Naive thymus-derived CD8-positive, alpha-beta T cell (primary cell): ENCODE measurements around the gene SEPTIN10. TPM values are rescaled to one million over a fixed set of nuclear protein-coding genes. Genes with fewer than 3 reads are reported as not detected.

ENCODE experiments used
- ATAC-seq, 2 donors: fragments of 150-1000 bp; cut with Tn5 transposase in 1 of 2; sonication (Bioruptor Pico), chemical (Tn5 transposase) in 1 of 2; 1 replicate in 1 of 2; 2 replicates in 1 of 2; pipeline ENCODE4 v1.10.0; 2021; ENCODE audit warnings: mild to moderate bottlenecking in 2 of 2, moderate library complexity in 2 of 2
- POLR2A ChIA-PET: fragments of 350-600 bp; sonication (Branson Sonifier 250); formaldehyde crosslinking; loops from one replicate; lab custom pipeline; 2021; ENCODE audit warnings: antibody characterized with exemption; lab: Charles Lee
- DNase-seq, 10 donors: peaks; one replicate each; pipeline versions ENCODE4 v3.0.0 to v3.0.0-alpha.2; 2020 to 2022
- H3K27ac Mint-ChIP-seq, 10 donors: one replicate each; pipeline ENCODE4 v1.8.0; 2020 to 2022; ENCODE audit warnings: mild to moderate bottlenecking in 10 of 10, mixed read lengths in 10 of 10, moderate library complexity in 4 of 10, inconsistent platforms in 1 of 10
- H3K27me3 Mint-ChIP-seq, 5 donors: one replicate each; pipeline ENCODE4 v1.8.0; 2021 to 2022; ENCODE audit warnings: mixed read lengths in 5 of 5
- H3K36me3 Mint-ChIP-seq, 3 donors: one replicate each; pipeline ENCODE4 v1.8.0; 2020 to 2022; ENCODE audit warnings: mixed read lengths in 3 of 3, mild to moderate bottlenecking in 2 of 3, inconsistent platforms in 1 of 3
- H3K4me1 Mint-ChIP-seq, 4 donors: one replicate each; pipeline ENCODE4 v1.8.0; 2021 to 2022; ENCODE audit warnings: mixed read lengths in 4 of 4
- H3K4me3 Mint-ChIP-seq, 10 donors: one replicate each; pipeline ENCODE4 v1.8.0; 2020 to 2022; ENCODE audit warnings: mild to moderate bottlenecking in 10 of 10, mixed read lengths in 10 of 10, moderate library complexity in 6 of 10, inconsistent platforms in 1 of 10
- H3K9me3 Mint-ChIP-seq, 9 donors: one replicate each; pipeline ENCODE4 v1.8.0; 2020 to 2022; ENCODE audit warnings: mixed read lengths in 9 of 9, mild to moderate bottlenecking in 3 of 9, inconsistent platforms in 1 of 9, moderate library complexity in 1 of 9
- polyA plus RNA-seq, 3 donors: library from polyadenylated mRNA; unstranded; fragments of 300-500 nt; fragmentation: Illumina TruSeq; gene quantifications; one replicate each; pipeline ENCODE4 v1.2.3, GENCODE V29; 2021
- total RNA-seq, 8 experiments: library from RNA in 2 of 8; stranded (reverse) in 2 of 8; gene quantifications; one replicate each; pipeline ENCODE4 v1.2.3 and lab custom pipeline; 2021 to 2026

SEPTIN10 gene
- total and polyA plus RNA-seq, 5 experiments from 2014 or later, result 0.42 TPM; not detected in 4

- Mint-ChIP-seq H3K27me3 (peaks cover 39 to 71% (median 56%) of the 10 kb centered on the region in 5 donors), H3K36me3 (peaks cover 5 to 20% (median 6%) of the 10 kb centered on the region in 3 donors), H3K9me3 (peaks cover 0 to 35% (median 8%) of the 10 kb centered on the region in 9 donors), H3K4me3 (no peak overlapping the region), H3K4me1 (peaks cover 9 to 19% (median 17%) of the 10 kb centered on the region in 4 donors), H3K27ac (no peak overlapping the region)
- no peak for ATAC-seq
- POLR2A ChIA-PET, result no interaction called here
- no peak for DNase-seq
Measured at GRCh38 chr2:109611467-109612095, 2.2 kb downstream of the SEPTIN10 start.

DNA sequence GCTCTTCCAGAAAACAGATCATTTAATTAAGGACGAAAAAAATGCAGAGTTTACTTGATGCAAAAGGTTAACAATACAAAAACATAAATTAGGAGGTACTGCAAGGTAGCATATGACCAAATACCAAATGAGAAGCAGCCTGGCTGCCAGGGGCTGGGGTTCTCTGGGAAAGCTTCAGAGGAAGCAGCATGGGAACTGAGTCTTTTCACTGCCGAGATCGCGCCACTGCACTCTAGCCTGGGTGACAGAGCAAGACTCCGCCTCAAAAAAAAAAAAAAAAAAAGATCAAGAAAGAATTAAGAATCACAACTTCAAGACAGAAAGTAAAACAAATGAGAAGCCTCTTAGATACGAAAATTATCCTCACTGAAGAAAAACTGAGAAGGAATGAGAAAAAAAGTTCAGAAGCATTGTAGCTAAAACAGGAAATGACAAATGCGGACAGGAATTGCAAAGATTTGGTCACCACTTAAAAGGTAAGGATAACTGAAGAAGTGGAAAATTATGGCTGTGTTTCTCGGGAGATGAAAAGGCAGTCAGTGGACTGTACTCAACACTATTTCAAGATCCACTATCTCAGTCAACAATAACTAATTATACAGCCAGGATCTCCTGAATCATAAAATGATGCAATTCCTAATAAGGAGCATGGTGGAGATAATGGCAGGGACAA lies 4.3 kb downstream of the SEPTIN10 start:
- no peak for ATAC-seq
- no peak for DNase-seq
- H3K4me3 Mint-ChIP-seq, result peak overlapping the region in 1 of 10 donors; percentile 9

DNA sequence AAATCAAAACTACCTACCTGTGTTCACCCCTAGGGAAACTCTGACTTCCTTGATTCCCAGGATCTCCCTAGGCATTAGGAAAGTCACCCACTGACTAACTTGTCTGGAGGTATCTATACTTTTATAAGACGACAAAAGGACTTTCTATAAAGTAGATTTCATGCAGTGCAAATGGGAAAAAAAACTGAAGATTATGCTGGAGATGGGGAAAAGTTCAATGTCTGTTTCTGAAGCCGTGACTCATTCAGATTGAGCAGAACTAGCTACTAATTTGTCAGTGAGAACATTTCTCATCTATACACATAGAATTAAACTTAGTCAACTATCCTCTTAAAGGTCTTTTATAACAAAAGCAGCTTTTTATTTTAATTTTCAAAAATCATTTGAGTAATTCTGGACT lies 6.0 kb downstream of the SEPTIN10 start:
- Mint-ChIP-seq H3K9me3 (peaks cover 0 to 30% (median 4%) of the 10 kb centered on the region in 9 donors), H3K4me3 (no peak overlapping the region), H3K4me1 (peaks cover 3 to 8% (median 5%) of the 10 kb centered on the region in 4 donors), H3K36me3 (peaks cover 0 to 15% (median 0%) of the 10 kb centered on the region in 3 donors), H3K27ac (no peak overlapping the region), H3K27me3 (peaks cover 33 to 57% (median 41%) of the 10 kb centered on the region in 5 donors)
- POLR2A ChIA-PET, result no interaction called here
- no peak for ATAC-seq
- no peak for DNase-seq

More for the DNA sequence above, 4.3 kb downstream of the SEPTIN10 start:
- H3K27ac Mint-ChIP-seq, result peak overlapping the region in 1 of 10 donors; percentile 40
- H3K9me3 Mint-ChIP-seq, result peaks cover 0 to 35% (median 8%) of the 10 kb centered on the region in 9 donors
- peaks cover 2 to 20% (median 2%) of the 10 kb centered on the region in 3 donors for H3K36me3 Mint-ChIP-seq
- peaks cover 37 to 64% (median 43%) of the 10 kb centered on the region in 5 donors for H3K27me3 Mint-ChIP-seq
- H3K4me1 Mint-ChIP-seq, result peaks cover 9 to 19% (median 12%) of the 10 kb centered on the region in 4 donors
- POLR2A ChIA-PET, result interaction anchor here (0.7 kb wide), 1 partner anchor 36 kb away, joined by 3 read pairs; no protein-coding TSS in a partner anchor

GRCh38 chr2:109604597-109604996 lies 9.2 kb downstream of the SEPTIN10 start:
- POLR2A ChIA-PET, result no interaction called here
- no peak overlapping the region for H3K4me3 Mint-ChIP-seq
- H3K27me3 Mint-ChIP-seq, result peaks cover 22 to 66% (median 36%) of the 10 kb centered on the region in 5 donors
- DNase-seq (no peak), ATAC-seq (no peak)
- peaks cover 0 to 6% (median 0%) of the 10 kb centered on the region in 3 donors for H3K36me3 Mint-ChIP-seq
- peaks cover 0 to 8% (median 0%) of the 10 kb centered on the region in 9 donors for H3K9me3 Mint-ChIP-seq
- H3K27ac Mint-ChIP-seq, result no peak overlapping the region
- peaks cover 2 to 5% (median 5%) of the 10 kb centered on the region in 4 donors for H3K4me1 Mint-ChIP-seq

DNA sequence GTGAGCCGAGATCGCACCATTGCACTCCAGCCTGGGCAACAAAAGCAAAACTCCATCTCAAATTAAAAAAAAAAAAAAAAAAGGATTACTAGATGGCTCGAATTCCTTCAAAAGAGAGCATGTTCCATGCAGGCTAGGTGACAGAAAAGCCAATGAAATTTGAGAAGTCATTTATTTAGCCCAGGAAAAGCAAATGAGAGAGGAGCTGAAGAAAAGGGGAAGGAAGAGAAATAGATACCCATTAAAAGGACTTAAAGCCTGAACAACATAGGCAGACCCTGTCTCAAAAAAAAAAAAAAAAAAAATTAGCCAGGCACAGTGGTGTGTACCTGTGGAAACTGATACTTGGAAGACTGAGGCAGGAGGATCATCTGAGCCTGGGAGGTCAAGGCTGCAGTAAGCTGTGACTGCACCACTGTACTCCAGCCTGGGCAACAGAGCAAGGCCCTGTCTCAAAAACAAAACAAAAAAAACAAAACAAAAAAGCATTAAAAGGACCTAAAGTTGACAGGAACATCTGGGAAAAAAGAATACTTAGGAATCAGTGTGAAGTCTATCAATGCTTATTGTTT lies 11.1 kb downstream of the SEPTIN10 start:
- no peak overlapping the region for H3K4me3 Mint-ChIP-seq
- ATAC-seq, result no peak
- peaks cover 17 to 47% (median 27%) of the 10 kb centered on the region in 5 donors for H3K27me3 Mint-ChIP-seq
- POLR2A ChIA-PET, result interaction anchor here (0.7 kb wide), 1 partner anchor 542 kb away, joined by 3 read pairs; no protein-coding TSS in a partner anchor
- no peak for DNase-seq
- no peak overlapping the region for H3K27ac Mint-ChIP-seq
- H3K36me3 Mint-ChIP-seq, result no peaks in the 10 kb centered on the region
- H3K9me3 Mint-ChIP-seq, result peaks cover 0 to 5% (median 0%) of the 10 kb centered on the region in 9 donors
- H3K4me1 Mint-ChIP-seq, result peaks cover 0 to 2% (median 0%) of the 10 kb centered on the region in 4 donors

GRCh38 chr2:109601783-109602182 lies 12.0 kb downstream of the SEPTIN10 start:
- H3K27me3 Mint-ChIP-seq, result peaks cover 15 to 41% (median 25%) of the 10 kb centered on the region in 5 donors
- ATAC-seq, result no peak
- H3K4me1 Mint-ChIP-seq, result peaks cover 0 to 2% (median 0%) of the 10 kb centered on the region in 4 donors
- H3K4me3 Mint-ChIP-seq, result no peak overlapping the region
- no peaks in the 10 kb centered on the region for H3K36me3 Mint-ChIP-seq
- H3K9me3 Mint-ChIP-seq, result peaks cover 0 to 5% (median 0%) of the 10 kb centered on the region in 9 donors
- POLR2A ChIA-PET, result no interaction called here
- no peak overlapping the region for H3K27ac Mint-ChIP-seq
- no peak for DNase-seq

DNA sequence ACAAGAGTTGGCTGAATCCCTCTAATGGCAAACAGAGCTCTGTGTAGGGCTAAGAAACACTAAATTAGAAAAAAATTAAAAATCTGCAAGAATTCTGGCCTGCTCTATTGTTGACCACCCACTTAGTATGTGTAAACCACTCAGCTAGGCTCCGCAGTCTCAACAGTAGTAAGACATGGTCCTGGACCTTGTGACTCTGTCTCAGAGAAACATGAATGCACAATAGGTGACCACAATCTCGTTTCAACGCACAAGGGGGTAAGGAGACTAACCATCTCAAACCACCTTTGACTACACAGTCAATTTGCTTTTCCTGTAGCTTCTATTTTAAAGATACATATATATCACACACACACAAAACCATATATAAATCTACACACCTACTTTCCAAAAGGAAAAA lies 16.5 kb downstream of the SEPTIN10 start:
- DNase-seq, result no peak
- Mint-ChIP-seq H3K4me3 (no peak overlapping the region), H3K4me1 (peaks cover 0 to 2% (median 0%) of the 10 kb centered on the region in 4 donors), H3K27me3 (peaks cover 4 to 25% (median 14%) of the 10 kb centered on the region in 5 donors), H3K27ac (no peak overlapping the region), H3K36me3 (no peaks in the 10 kb centered on the region), H3K9me3 (no peaks in the 10 kb centered on the region)
- no peak for ATAC-seq
- POLR2A ChIA-PET, result interaction anchor here (0.8 kb wide), 1 partner anchor 18 kb away, joined by 3 read pairs; no protein-coding TSS in a partner anchor

DNA sequence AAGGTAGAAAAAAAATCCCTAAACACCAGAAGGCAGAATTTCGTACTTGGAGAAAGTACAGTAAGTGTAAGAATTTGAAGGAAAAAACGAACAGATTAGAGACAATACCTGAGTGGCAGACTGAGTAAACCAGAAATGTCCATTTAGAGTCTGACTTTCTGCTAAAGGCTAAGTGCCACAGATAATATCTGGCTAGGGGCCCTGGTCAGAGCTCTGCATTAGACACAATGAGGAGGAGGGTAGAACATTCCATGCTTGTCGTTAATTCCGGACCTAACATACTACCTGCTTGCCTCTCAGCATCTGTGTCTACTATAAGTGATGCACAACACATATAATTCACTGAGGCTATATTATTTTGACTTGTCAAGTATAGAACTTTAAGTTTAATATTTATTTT lies 18.1 kb downstream of the SEPTIN10 start:
- DNase-seq (no peak), ATAC-seq (no peak)
- Mint-ChIP-seq H3K27me3 (peaks cover 4 to 15% (median 10%) of the 10 kb centered on the region in 5 donors), H3K27ac (no peak overlapping the region), H3K4me3 (no peak overlapping the region), H3K36me3 (no peaks in the 10 kb centered on the region), H3K4me1 (peaks cover 0 to 2% (median 0%) of the 10 kb centered on the region in 4 donors), H3K9me3 (no peaks in the 10 kb centered on the region)
- POLR2A ChIA-PET, result no interaction called here

DNA sequence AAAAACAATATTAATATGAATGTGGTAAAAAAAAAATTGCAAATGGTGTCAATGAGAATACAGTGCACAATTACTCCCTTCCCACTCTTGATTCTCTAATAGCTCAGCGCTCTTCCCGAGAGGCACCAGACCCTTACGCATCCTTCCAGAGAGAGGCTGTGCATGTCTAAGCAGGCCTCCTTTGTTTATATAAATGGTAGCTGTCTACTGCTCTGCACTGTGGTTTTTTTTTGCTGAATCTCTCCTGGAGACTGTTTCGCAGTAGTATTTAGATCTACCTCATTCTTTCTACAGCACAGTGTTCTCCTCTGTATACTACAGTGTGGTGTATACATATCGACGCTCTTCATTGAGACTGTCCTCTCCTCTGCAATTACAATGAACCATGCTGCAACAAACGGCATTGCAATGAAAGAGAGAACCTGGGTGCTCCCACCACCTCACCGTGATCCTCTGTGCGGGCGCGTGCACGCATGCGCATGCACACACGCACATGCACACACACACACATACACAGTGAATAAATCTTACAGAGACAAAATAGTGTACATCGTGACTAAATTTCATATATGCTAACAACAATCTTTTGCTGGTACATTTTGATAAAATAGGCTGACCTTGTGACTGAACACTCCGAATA lies 19.4 kb downstream of the SEPTIN10 start:
- peaks cover 0 to 7% (median 1%) of the 10 kb centered on the region in 5 donors for H3K27me3 Mint-ChIP-seq
- no peak for ATAC-seq
- POLR2A ChIA-PET, result no interaction called here
- H3K9me3 Mint-ChIP-seq, result no peaks in the 10 kb centered on the region
- H3K4me3 Mint-ChIP-seq, result no peak overlapping the region
- no peaks in the 10 kb centered on the region for H3K4me1 Mint-ChIP-seq
- no peak overlapping the region for H3K27ac Mint-ChIP-seq
- H3K36me3 Mint-ChIP-seq, result no peaks in the 10 kb centered on the region
- DNase-seq, result no peak

- DNase-seq (no peak), ATAC-seq (no peak)
- H3K9me3 Mint-ChIP-seq, result no peaks in the 10 kb centered on the region
- H3K27me3 Mint-ChIP-seq, result peaks cover 0 to 7% (median 1%) of the 10 kb centered on the region in 5 donors
- no peak overlapping the region for H3K4me3 Mint-ChIP-seq
- POLR2A ChIA-PET, result no interaction called here
- H3K36me3 Mint-ChIP-seq, result no peaks in the 10 kb centered on the region
- H3K4me1 Mint-ChIP-seq, result no peaks in the 10 kb centered on the region
- H3K27ac Mint-ChIP-seq, result no peak overlapping the region
Measured at GRCh38 chr2:109592905-109593304, 20.9 kb downstream of the SEPTIN10 start.

DNA sequence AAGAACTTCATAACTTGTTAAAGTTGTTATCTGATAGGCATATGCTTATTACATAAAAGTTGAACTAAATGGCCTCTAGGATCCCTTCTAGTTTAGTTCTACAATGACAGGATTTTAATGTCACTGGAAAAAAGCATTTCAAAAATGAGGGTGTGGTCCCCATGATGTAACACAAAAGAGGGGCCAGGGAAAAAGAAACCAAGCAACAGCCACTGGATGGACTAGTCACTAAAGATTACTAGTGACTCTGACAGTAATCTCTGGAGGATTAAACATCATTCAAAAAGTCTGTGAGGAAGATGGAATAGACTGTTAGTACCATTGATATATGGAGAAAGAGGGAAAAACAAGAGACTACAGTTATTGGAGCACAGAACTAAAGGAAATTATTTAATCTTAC lies 22.6 kb downstream of the SEPTIN10 start:
- POLR2A ChIA-PET, result no interaction called here
- Mint-ChIP-seq H3K27ac (no peak overlapping the region), H3K36me3 (no peaks in the 10 kb centered on the region), H3K4me3 (peak overlapping the region in 1 of 10 donors; percentile 5), H3K9me3 (no peaks in the 10 kb centered on the region), H3K4me1 (no peaks in the 10 kb centered on the region), H3K27me3 (peaks cover 0 to 7% (median 1%) of the 10 kb centered on the region in 5 donors)
- ATAC-seq, result no peak
- no peak for DNase-seq

DNA sequence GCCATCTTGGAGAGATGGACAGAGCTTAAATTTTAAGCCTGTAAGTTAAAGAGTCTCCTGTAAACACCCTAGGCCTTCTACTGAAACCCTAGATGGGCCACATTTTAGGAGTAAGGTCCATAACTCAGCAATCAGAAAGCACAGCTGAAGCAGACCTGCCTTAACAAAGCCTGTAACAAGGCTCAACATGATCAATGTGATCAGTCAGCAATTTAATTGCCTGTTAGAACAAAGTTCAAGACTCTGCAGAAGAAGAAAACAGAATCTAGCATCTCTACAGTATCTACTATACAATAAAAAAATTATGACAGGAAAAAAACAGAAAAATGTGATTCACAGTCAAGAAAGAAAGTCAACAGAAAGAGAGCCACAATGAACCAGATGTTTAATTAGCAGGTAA lies 27.1 kb downstream of the SEPTIN10 start:
- DNase-seq, result no peak
- Mint-ChIP-seq H3K4me1 (no peaks in the 10 kb centered on the region), H3K27ac (no peak overlapping the region), H3K36me3 (no peaks in the 10 kb centered on the region), H3K9me3 (no peaks in the 10 kb centered on the region), H3K27me3 (peaks cover 0 to 6% (median 5%) of the 10 kb centered on the region in 5 donors), H3K4me3 (no peak overlapping the region)
- POLR2A ChIA-PET, result no interaction called here
- no peak for ATAC-seq
